Lower leg skin (tissue), 3 donors: Measurements from ENCODE around the gene NOL4L.

ENCODE experiments used
- POLR2A ChIP-seq, 2 donors: fragments of 450-650 bp; IDR thresholded peaks; one replicate each; pipeline ENCODE4 v1.6.1; 2016 to 2017; ENCODE audit warnings: antibody characterized with exemption in 2 of 2, mild to moderate bottlenecking in 1 of 2, moderate library complexity in 1 of 2
- TF ChIP-seq, protein P1 (sequence below), 3 donors: fragments of 450-650 bp; IDR thresholded peaks; one replicate each; pipeline ENCODE4 v1.5.1; 2016; ENCODE audit warnings: antibody characterized with exemption in 3 of 3, mild to moderate bottlenecking in 3 of 3, moderate library complexity in 2 of 3

DNA sequence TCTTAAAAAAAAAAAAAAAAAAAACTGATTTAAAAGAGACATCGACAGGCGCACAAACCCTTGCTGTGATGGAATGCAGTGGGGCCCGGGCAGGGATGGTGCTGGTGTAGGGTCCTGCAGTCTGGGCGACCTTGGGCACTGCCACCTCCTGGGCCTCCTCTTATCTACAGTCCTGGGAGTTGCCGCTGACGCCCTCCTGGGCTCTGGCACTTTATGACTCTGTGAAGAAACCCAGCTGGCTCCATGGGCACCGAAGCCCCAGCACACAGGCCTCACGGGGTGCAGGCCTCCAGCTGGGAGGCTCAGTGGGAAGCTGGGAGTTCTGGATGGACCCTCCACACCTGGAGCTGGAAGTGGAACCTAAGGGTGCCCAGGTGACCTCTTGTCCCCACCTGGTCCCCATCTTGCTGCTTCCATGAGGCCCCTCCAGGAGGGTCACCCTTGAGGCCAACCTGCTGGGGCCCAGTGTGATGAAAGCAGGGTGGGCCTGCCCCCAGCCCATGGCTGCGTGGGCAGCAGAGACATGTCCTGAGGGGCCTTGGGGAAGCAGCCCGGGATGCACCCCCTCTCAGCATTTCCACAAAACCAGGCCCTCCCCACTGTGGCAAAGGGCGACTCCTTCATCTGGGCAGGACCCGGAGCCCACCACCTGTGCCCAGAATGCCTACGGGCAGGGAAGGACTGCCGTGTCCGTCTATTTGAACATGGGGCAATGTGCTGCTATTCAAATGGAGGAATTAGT is 122.1 kb downstream of the NOL4L start:
- TF ChIP-seq, protein P1, sequence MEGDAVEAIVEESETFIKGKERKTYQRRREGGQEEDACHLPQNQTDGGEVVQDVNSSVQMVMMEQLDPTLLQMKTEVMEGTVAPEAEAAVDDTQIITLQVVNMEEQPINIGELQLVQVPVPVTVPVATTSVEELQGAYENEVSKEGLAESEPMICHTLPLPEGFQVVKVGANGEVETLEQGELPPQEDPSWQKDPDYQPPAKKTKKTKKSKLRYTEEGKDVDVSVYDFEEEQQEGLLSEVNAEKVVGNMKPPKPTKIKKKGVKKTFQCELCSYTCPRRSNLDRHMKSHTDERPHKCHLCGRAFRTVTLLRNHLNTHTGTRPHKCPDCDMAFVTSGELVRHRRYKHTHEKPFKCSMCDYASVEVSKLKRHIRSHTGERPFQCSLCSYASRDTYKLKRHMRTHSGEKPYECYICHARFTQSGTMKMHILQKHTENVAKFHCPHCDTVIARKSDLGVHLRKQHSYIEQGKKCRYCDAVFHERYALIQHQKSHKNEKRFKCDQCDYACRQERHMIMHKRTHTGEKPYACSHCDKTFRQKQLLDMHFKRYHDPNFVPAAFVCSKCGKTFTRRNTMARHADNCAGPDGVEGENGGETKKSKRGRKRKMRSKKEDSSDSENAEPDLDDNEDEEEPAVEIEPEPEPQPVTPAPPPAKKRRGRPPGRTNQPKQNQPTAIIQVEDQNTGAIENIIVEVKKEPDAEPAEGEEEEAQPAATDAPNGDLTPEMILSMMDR (IDR thresholded peaks at IDR 0.05), result no peak
- TF ChIP-seq POLR2A (IDR thresholded peaks at IDR 0.05), result no peak
